DMS53 (cell line): ENCODE results near the gene ADH1A.
"Not testable (repeated sequence)": the region's sequence is repeated elsewhere in the genome, so short reads cannot be mapped to it uniquely, and the experiment has no call there.

ENCODE experiments used
- DNase-seq: peaks from one replicate; lab custom pipeline; 2025; lab: John Stamatoyannopoulos, UW

Gene ADH1A

DNA sequence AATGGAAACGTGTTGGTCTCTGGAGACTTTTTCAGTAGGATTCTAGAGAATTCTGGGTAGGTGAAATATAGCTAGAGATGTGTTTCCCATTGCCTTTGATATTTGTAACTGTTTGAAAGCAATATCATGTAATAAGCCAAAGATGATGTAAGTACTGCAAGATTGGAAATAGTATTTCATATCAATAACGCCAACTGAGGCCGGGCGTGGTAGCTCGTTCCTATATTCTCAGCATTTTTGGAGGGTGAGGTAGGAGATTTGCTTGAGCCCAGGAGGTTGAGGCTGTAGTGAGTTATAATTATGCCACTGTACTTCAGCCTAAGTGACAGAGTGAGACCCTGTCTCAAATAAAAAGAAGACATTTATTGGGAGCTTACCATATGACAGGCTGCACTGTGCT, 9.5 kb downstream of the ADH1A start:
- no peak for DNase-seq

DNA sequence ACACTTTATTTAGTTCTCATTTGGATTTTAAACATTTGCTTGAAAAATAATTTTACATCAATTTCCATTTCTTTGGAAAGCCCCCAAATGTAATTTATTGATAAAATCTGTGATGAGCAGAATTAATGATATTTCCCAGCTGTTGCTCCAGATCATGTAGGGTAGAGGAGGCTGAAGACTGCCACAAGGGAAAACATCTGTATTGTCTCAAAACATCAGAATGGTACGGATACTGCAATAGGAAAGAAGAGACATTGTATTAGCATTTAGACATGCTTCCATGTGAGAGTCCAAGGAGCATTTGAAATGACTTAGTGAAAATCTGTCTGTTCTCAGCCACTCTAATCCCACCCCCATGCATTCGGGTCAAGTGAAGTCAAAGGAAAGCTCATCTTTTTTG, 14.4 kb downstream of the ADH1A start:
- DNase-seq: no peak

DNA sequence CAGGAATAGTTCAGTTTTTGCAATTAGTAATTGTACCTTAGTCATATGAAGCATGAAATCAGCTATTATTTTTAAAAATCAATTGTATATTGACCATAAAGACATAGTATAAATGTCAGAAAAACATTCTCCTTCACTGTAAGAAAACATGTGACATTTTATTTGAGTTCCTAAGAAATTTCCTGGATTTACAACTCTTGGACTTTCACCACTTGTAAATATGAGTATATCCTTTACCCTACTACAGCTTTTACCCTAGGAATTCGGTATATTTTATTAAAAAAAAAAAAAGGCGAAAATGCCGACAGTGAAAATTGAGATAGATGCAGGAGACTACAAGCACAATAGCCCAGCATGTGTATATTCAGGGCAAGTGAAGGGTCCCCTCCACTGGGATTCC, 14.9 kb downstream of the ADH1A start:
- DNase-seq: no peak

- no peak for DNase-seq
Measured at GRCh38 chr4:99275050-99275449, 15.7 kb downstream of the ADH1A start.

DNA sequence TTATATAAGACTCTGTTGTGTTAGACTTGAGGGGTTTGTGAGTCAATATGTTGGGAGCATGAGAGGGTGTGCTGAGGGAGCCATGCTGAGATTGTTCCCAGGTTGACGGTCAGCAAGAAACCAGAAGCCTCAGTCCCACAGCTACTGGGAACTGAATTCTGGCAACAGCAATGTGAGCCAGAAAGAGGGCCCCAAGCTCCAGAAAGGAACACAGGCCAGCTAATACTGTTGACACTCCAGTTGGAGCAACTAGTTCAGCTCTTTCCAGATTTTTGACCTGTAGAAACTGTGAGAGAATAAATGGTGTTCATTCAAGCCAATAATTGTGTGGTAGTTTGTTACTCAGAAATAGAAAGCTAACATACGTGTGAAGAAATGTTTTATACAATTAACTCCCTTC, 17.1 kb downstream of the ADH1A start:
- DNase-seq: no peak

GRCh38 chr4:99264927-99265326, 25.9 kb downstream of the ADH1A start:
- DNase-seq: no peak

DNA sequence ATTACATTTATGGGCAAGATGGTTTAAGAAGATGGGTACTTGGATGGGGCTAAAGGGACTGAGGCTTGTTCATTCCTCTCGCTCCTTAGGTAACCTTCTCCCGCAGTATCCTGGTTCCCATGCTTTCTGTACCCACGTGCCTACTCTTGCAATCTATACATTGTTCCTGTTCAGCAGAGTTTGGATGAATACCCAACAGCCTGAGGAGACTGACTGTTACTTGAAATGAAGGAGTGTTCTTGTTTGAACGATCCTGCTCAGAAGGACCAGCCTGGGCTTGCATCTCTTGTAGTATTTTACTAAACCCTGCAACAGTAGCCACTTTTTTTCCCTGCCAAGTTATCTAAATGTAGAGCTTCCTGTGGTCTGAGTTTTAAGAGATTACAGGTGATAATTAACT, 38.0 kb downstream of the ADH1A start:
- no peak for DNase-seq

DNA sequence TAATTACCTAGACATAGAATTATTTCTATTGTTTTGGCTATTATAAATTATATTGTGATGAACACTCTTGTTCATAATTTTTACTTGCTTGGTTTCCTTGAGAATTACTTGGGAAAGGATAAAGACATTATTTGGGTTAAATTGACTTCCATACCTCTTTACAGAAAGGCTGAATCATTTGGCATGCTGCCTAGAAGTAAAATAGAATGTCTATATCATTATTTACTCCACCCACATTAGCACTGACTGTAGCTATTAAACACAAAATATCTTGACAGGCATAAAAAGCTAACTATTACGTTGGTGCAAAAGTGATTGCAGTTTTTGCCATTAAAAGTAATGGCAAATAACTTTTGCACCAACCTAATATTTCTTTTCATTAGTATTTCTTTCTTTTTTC, 42.1 kb downstream of the ADH1A start:
- DNase-seq: no peak

- DNase-seq: peak; percentile 36
Measured at GRCh38 chr4:99235955-99236354, 54.8 kb downstream of the ADH1A start.

DNA sequence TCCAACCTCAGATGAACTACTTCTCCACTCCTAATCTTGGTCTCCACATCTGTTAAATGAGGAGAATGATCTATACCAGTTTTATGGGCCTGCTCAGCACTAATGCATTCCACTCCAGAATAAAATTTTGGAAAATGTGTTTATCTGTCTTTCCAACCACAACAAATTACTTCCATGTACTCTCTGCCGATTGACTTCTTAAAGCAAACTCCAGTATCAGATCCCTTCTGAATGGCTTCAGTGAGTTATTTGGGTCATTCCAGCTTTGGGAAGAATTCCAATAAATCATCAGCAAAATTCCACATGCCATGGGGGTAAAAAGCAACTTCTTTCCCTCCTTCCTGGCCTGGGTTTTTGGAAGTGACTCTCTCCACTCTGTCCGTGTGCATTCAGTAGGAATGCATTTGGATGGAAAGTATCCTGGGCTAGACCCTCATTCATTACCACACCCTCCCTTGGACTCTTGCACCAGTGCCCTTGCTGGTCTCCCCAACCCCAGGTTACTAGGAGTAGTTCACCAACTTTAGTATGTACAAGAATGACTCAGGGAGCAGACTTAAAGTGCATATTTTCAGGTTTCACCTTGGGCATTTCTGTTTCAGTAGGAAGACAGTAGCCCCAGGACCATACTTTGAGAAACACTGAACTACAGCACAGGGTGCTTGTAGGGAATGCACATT, 56.3 kb downstream of the ADH1A start:
- no peak for DNase-seq

- DNase-seq: not testable (repeated sequence)
Measured at GRCh38 chr4:99233397-99233796, 57.4 kb downstream of the ADH1A start.

GRCh38 chr4:99228706-99229105, 62.1 kb downstream of the ADH1A start:
- not testable (repeated sequence) for DNase-seq

DNA sequence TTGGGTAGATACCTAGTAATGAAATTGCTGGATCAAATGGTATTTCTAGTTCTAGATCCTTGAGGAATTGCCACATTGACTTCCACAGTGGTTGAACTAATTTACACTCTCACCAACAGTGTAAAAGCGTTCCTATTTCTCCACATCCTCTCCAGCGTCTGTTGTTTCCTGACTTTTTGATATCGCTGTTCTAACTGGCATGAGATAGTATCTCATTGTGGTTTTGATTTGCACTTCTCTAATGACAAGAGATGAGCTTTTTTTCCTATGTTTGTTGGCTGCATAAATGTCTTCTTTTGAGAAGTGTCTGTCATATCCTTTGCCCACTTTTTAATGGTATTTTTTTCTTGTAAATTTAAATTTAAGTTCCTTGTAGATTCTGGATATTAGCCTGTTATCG, 63.1 kb downstream of the ADH1A start:
- not testable (repeated sequence) for DNase-seq
